GM18517 (cell line): ENCODE measurements around the gene CYB5R2.

Experiments used
- ATAC-seq: cut with Tn5 transposase; IDR thresholded peaks from one replicate; pipeline ENCODE4 v1.9.1; 2021; ENCODE audit warnings: mild to moderate bottlenecking, moderate library complexity; ENCODE audit not compliant: unreplicated experiment

Gene CYB5R2

GRCh38 chr11:7638710-7639642 is 34.3 kb downstream of the CYB5R2 start:
- ATAC-seq = no peak

GRCh38 chr11:7637447-7638157 is 35.7 kb downstream of the CYB5R2 start:
- ATAC-seq = no peak

- ATAC-seq = no peak
Observed at GRCh38 chr11:7636350-7636749, 37.0 kb downstream of the CYB5R2 start.

DNA sequence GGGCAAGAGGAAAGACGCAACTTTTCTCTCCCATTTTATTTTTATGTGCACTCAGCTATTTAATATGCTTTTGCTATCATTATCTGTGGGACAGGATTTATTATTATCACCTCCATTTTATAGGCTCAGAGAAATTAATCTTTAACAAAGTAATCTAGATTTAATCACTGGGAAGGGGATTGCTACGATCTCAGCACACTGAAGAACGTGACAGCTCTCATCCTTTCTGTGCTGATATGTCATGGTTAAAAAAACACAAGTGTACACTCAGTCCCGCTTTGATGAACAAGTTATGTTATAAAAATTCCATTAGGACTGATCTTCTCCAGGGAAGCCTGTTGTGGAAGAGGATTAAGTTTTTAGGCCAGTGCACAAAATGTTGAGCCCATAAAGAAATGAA is 37.6 kb downstream of the CYB5R2 start:
- ATAC-seq = no peak

- no peak for ATAC-seq
Observed at GRCh38 chr11:7635137-7635536, 38.2 kb downstream of the CYB5R2 start.

GRCh38 chr11:7632211-7632610 is 41.1 kb downstream of the CYB5R2 start:
- ATAC-seq = no peak

GRCh38 chr11:7630002-7630401 is 43.3 kb downstream of the CYB5R2 start:
- no peak for ATAC-seq

- no peak for ATAC-seq
Observed at GRCh38 chr11:7628660-7629059, 44.6 kb downstream of the CYB5R2 start.

GRCh38 chr11:7622721-7623120 is 50.6 kb downstream of the CYB5R2 start:
- no peak for ATAC-seq

DNA sequence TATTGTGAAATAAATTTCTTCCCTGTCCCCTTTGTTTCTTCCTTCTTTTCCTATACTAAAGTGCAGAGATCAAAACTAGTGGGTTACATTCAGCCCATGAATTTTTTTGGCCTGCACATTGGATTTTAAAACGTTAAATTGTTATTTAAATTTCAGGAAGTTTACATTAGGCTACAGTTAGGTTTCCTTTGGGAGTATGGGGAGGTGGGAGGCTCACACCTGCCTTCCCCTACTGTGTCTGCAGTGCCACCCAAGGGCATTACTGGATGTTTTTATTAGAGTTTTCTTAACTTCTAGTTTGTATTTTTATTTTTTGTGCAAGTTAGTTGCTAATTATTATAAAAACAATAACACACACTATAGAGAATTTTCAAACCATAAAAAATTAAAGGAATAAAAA is 51.7 kb downstream of the CYB5R2 start:
- no peak for ATAC-seq

GRCh38 chr11:7621090-7621489 is 52.2 kb downstream of the CYB5R2 start:
- ATAC-seq = no peak

DNA sequence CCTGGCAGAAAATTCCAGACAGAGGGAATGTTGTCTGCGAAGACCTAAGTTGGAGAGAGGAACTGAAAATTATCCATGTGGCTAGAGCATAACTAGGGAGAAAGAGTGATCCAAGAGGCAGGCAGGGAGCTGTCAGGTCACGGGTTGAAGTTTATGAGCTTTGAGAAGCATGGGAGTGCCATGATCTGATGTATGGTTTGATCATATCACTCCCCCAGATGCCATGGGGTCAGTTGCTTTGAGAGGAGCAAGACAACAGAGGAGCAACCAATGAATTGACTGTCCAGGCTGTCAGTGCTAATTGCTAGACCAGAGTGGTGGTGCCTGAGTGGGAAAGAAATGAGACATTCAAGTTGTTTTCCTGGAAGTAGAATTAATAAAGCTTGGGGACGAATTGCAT is 54.0 kb downstream of the CYB5R2 start:
- no peak for ATAC-seq

- ATAC-seq = no peak
Observed at GRCh38 chr11:7617032-7617431, 56.3 kb downstream of the CYB5R2 start.
